Activated naive CD8-positive, alpha-beta T cell (primary cell): Measurements from ENCODE around the gene CHST6.
A peak's percentile ranks its signal among the peaks of the same experiment; 100 is the strongest.
"Not testable (repeated sequence)": the region's sequence is repeated elsewhere in the genome, so short reads cannot be mapped to it uniquely, and the experiment has no call there.

Experiments
- H3K27ac Mint-ChIP-seq: one replicate; pipeline ENCODE4 v1.8.0; 2021; ENCODE audit warnings: mixed read lengths
- H3K27me3 Mint-ChIP-seq: one replicate; pipeline ENCODE4 v1.8.0; 2021; ENCODE audit warnings: mixed read lengths
- H3K36me3 Mint-ChIP-seq: one replicate; pipeline ENCODE4 v1.8.0; 2021; ENCODE audit warnings: mixed read lengths
- H3K4me1 Mint-ChIP-seq: one replicate; pipeline ENCODE4 v1.8.0; 2021; ENCODE audit warnings: low read depth, mixed read lengths
- H3K4me3 Mint-ChIP-seq: one replicate; pipeline ENCODE4 v1.8.0; 2021; ENCODE audit warnings: mild to moderate bottlenecking, mixed read lengths
- H3K9me3 Mint-ChIP-seq: one replicate; pipeline ENCODE4 v1.8.0; 2021; ENCODE audit warnings: low read depth, mixed read lengths

The CHST6 gene

DNA sequence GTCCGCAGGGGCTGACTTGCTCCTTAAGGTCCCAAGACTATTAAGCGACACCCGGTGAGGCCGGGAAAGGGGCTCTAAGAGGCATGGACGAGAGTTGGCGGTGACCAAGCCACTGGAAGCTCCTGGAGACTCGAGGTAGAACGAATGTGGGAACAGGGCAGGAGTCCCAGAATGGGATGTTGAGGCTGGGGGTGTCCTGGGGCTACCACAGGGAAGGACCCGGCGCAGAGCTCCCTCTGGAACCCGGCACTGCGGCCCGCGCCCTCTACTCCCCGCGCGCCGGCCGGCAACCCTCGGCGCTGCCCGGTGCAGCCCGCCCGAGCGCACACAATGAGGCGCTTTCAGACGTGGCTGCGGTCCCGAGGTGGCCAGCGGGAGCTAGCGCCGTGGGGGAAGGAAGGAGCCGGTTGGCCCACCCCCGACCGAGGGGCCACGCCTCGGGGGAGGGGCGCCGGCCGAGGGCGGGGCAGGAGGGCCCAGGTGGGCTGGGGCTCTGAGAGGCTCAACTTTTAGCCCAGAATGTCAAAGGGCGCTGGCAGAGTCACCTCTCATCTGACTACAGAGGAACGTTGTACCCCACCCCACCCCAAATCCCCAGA lies at the start of gene CHST6:
Gene CHST6, minus strand, starts transcription at position 366 of the 599 bp plus-strand sequence. CDS start 15,613 bp downstream, outside the sequence.
- Mint-ChIP-seq H3K4me3 (peak within 1 kb of the TSS; percentile 76), H3K36me3 (no peaks in the 10 kb centered on the region), H3K27me3 (peaks cover 17% of the 10 kb centered on the region)

DNA sequence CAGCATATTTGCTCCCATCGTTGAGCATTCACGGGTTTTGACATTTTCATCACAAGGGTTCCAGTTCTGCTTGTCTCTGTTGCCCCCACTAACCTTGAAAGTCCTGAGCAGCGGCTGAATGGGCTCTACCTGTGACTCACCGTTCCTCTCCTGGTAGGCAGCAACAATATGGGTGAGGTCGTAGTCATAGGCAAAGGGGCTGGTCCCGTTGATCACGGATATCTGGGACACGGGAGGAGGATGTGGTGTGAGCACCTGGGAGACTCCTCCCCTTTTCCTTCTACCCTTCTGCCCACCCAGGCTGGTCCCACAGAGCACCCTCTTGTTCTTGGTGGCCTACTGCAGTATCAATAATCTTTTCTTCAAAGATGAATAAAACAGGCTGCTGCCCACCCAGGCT lies 47.2 kb upstream of the CHST6 start:
- H3K27me3 Mint-ChIP-seq, H3K9me3 Mint-ChIP-seq, H3K4me3 Mint-ChIP-seq, H3K27ac Mint-ChIP-seq, H3K36me3 Mint-ChIP-seq, H3K4me1 Mint-ChIP-seq: not testable (repeated sequence)

More for the DNA sequence above, at the start of gene CHST6:
- Mint-ChIP-seq H3K9me3 (no peaks in the 10 kb centered on the region), H3K4me1 (peaks cover 8% of the 10 kb centered on the region), H3K27ac (no peak within 1 kb of the TSS)

DNA sequence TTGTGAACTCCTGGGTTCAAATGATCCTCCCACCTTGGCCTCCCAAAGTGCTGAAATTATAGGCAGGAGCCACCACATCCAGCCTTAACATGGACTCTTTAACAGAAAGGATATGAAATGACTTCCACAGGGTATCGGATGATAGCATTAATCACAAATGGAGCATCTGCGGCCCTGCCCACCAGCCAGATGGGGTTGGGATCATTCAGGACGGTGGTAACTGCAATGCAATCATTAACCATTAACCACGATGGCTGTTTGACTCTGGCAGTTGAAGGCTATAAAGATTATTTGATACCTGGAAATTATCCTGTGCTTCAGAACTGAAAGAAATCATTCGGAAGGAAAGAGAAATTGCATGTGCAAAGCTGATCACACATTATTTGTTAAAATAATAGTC lies 46.0 kb upstream of the CHST6 start:
- no peaks in the 10 kb centered on the region for H3K9me3 Mint-ChIP-seq
- H3K4me1 Mint-ChIP-seq = no peaks in the 10 kb centered on the region
- H3K27ac Mint-ChIP-seq = no peak overlapping the region
- no peaks in the 10 kb centered on the region for H3K27me3 Mint-ChIP-seq
- H3K4me3 Mint-ChIP-seq = no peak overlapping the region
- H3K36me3 Mint-ChIP-seq = peaks cover 2% of the 10 kb centered on the region

DNA sequence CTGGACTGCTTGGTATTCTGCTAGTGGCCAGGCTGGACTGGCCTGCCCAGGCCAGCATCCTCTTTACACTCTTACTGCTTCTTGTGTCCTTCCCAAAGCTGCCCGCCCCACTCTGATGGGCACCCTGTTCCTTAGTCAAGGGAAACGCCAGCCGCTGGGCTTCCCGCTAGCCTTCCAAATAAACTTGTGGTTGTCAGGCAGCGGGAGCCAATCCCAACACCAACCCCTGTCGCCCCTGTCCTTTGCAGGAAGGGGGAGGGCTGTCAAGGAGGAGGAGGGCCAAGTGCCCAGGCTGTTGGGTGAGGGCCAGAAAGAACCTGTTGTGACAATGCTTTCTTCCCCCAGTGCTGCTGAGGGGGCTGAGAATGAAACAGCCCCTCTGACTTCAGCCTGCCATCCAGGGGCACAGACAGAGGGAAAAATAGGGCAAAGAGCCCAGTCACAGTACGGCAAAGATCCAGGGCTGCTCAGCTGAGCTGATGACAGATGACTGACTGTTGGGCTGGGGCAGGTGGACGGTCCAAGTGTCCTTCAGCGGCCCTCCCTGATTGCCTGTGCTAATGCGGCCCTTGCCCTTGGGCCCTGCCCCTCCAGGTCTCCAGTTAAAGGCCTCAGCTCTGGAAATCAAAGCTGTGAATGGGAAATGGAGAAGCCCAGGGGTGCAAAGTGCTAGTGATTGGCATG lies 43.8 kb upstream of the CHST6 start:
- H3K9me3 Mint-ChIP-seq, H3K36me3 Mint-ChIP-seq, H3K4me3 Mint-ChIP-seq, H3K4me1 Mint-ChIP-seq, H3K27ac Mint-ChIP-seq, H3K27me3 Mint-ChIP-seq: not testable (repeated sequence)

DNA sequence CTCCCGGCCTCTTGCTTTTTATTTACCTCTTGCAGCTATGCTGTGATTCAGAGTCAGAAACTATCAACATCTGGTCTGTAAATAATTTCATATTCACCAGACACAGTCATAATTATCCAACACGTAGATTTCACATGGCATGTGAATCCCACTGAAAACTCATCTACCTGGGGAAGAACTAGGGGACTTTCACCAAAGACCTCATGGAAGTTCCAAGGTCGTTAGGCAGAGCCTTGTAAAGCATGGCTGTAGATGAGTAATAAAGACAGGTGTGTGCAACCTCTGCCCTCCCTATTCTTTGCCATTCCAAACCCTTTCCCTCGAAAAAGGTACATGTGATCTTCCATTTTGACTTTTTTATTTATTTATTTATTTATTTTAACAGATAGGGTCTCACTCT lies 42.5 kb upstream of the CHST6 start:
- Mint-ChIP-seq H3K27ac (no peak overlapping the region), H3K4me3 (no peak overlapping the region), H3K4me1 (no peaks in the 10 kb centered on the region), H3K27me3 (no peaks in the 10 kb centered on the region), H3K36me3 (no peaks in the 10 kb centered on the region), H3K9me3 (no peaks in the 10 kb centered on the region)

DNA sequence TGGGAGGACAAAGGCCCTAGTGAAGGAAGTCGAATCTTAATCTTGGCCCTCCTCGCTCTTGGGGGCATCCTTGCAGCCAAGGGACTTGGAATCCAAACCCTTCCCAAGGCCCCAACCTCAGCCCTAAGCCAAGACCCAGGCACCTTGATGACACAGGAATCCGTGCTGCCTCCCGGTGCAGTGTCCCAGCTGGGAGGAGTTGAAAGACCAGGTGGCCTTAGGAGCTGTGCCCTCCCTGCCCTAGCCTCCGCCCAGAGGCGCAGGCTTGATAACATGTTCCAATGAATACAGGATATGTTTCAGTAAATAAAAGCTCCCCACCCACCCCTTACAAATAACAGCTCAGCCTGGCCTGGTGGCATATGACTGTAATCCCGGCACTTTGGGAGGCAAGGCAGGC lies 40.7 kb upstream of the CHST6 start, which contains the start of gene CHST5:
Gene CHST5, minus strand, starts transcription at position 208 of the 400 bp plus-strand sequence. CDS start 5,724 bp downstream, outside the sequence.
- Mint-ChIP-seq H3K36me3 (no peaks in the 10 kb centered on the region), H3K27ac (no peak within 1 kb of the TSS), H3K9me3 (no peaks in the 10 kb centered on the region), H3K4me3 (no peak within 1 kb of the TSS), H3K4me1 (no peaks in the 10 kb centered on the region), H3K27me3 (no peaks in the 10 kb centered on the region)

DNA sequence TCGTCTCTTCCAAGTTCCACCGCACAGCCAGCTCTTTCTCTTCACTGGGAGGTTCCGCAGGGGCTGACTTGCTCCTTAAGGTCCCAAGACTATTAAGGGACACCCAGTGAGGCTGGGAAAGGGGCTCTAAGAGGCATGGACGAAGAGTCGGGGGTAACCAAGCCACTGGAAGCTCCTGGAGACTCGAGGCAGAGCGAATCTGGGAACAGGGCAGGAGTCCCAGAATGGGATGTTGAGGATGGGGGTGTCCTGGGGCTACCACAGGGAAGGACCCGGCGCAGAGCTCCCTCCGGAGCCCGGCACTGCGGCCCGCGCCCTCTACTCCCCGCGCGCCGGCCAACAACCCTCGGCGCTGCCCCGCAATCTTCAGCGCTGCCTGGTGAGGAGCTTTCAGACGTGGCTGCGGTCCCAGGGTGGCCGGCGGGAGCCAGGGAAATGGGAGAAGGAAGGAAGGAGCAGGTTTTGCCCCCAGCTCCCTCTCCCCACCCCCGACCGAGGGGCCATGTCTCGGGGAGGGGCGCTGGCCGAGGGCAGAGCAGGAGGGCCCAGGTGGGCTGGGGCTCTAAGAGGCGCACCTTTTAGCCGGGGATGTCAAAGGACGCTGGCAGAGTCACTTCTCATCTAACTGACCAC lies 40.1 kb upstream of the CHST6 start:
- no peaks in the 10 kb centered on the region for H3K4me1 Mint-ChIP-seq
- H3K27ac Mint-ChIP-seq = no peak overlapping the region
- no peaks in the 10 kb centered on the region for H3K9me3 Mint-ChIP-seq
- no peaks in the 10 kb centered on the region for H3K36me3 Mint-ChIP-seq
- H3K4me3 Mint-ChIP-seq = no peak overlapping the region
- H3K27me3 Mint-ChIP-seq = no peaks in the 10 kb centered on the region

DNA sequence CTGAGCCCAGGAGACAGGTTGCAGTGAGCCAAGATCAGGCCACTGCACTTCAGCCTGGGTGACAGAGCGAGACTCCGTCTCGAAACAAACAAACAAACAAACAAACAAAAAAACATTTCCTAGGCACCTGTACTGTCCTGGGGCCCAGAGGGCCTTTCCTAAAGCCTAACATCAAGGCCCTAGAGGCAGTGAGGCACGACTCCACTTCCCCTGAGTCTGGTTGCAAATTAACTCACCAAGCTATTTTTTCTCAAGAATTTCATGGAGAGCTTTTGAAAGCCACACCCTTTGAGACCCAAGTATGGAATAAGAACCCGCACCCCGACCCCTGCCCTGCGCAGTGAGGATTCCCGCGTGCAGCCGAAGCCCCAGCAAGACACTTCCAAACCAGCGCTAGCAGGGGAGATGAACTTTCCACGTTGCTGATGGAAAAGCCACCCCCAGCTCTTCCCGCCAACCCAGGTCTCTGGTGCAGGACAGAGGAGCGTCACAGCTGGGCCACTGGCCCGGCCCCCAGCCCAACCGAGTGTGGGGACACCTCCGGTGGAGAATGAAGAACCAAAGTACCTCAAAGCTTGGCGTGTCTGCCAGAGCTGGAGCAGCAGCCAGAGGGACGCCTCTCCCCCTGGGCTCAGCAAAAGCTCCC lies 39.4 kb upstream of the CHST6 start:
- Mint-ChIP-seq H3K27me3 (no peaks in the 10 kb centered on the region), H3K9me3 (no peaks in the 10 kb centered on the region), H3K36me3 (no peaks in the 10 kb centered on the region), H3K27ac (no peak overlapping the region), H3K4me1 (no peaks in the 10 kb centered on the region), H3K4me3 (no peak overlapping the region)

DNA sequence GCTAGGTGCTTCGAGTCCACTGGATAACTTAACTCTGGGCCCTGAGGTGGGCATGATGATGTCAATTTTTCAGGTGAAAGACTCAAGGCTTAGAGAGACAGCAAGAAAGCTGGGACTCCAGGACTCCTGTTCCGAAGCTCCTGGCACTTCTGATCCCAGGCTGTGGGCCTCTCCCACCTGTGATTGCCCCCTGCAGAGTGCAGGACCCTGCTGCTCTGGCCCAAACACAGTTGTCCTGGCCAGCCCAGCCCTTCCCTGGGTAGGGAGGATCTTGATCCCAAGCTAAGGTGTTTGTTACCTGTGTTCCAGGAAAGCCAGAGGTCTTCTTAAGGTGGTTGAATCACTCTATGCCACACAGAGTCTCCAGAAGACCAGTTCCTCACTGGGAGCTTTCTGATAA lies 37.5 kb upstream of the CHST6 start:
- no peak overlapping the region for H3K4me3 Mint-ChIP-seq
- no peak overlapping the region for H3K27ac Mint-ChIP-seq
- no peaks in the 10 kb centered on the region for H3K36me3 Mint-ChIP-seq
- H3K9me3 Mint-ChIP-seq = no peaks in the 10 kb centered on the region
- H3K27me3 Mint-ChIP-seq = no peaks in the 10 kb centered on the region
- no peaks in the 10 kb centered on the region for H3K4me1 Mint-ChIP-seq

DNA sequence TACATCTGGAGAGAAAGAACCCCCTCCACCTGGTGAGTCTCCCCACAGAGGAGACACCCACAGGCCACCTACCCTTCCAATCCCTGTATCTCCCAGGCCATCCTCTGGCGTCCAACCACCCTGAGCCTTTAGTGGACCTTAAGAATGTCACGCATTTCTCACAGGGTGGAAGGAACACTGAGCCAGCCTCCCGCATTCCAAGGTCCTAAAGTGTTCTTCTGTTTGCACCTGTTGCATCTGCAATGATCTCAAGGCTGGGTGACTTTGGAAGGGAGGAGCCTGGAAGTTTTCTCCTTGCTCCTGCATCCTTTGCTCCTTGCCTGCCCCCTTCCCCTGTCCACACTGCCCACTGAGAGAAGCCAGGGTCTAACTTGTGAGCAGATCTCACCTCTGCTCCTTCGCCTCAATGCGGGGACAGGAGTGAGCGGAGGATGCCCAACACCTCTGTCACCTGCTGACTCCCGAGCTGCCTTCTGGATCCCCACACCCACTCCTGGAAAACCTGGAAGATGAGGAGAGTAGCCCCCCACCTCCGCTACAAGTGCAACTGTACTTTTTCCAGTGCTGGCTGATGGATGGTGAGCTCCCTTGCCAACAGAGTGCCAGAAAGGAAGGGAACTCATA lies 37.0 kb upstream of the CHST6 start:
- H3K27ac Mint-ChIP-seq = no peak overlapping the region
- H3K4me3 Mint-ChIP-seq = no peak overlapping the region
- no peaks in the 10 kb centered on the region for H3K4me1 Mint-ChIP-seq

DNA sequence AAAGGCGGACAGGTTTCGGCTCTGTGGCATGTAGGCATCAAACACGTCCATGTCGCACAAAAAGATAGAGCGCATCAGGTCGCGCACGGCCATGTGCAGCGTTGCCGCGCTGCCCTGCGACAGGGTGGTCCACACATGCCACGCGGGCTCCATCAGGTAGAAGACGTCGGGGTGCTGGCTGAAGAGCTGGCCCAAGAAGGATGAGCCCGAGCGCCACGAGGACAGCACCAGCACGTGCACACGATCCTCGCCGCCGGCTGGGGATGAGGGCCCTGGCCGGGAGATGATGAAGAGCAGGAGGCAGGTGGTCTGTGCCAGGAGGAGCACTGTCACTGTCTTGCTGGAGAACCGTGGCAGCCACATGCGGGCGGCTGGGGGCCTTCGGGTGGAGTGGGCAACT lies 34.7 kb upstream of the CHST6 start:
- no peaks in the 10 kb centered on the region for H3K4me1 Mint-ChIP-seq
- no peaks in the 10 kb centered on the region for H3K27me3 Mint-ChIP-seq
- no peaks in the 10 kb centered on the region for H3K36me3 Mint-ChIP-seq
- no peak overlapping the region for H3K4me3 Mint-ChIP-seq
- no peaks in the 10 kb centered on the region for H3K9me3 Mint-ChIP-seq
- no peak overlapping the region for H3K27ac Mint-ChIP-seq

More for the DNA sequence above, 37.0 kb upstream of the CHST6 start:
- H3K9me3 Mint-ChIP-seq = no peaks in the 10 kb centered on the region
- H3K36me3 Mint-ChIP-seq = no peaks in the 10 kb centered on the region
- no peaks in the 10 kb centered on the region for H3K27me3 Mint-ChIP-seq

DNA sequence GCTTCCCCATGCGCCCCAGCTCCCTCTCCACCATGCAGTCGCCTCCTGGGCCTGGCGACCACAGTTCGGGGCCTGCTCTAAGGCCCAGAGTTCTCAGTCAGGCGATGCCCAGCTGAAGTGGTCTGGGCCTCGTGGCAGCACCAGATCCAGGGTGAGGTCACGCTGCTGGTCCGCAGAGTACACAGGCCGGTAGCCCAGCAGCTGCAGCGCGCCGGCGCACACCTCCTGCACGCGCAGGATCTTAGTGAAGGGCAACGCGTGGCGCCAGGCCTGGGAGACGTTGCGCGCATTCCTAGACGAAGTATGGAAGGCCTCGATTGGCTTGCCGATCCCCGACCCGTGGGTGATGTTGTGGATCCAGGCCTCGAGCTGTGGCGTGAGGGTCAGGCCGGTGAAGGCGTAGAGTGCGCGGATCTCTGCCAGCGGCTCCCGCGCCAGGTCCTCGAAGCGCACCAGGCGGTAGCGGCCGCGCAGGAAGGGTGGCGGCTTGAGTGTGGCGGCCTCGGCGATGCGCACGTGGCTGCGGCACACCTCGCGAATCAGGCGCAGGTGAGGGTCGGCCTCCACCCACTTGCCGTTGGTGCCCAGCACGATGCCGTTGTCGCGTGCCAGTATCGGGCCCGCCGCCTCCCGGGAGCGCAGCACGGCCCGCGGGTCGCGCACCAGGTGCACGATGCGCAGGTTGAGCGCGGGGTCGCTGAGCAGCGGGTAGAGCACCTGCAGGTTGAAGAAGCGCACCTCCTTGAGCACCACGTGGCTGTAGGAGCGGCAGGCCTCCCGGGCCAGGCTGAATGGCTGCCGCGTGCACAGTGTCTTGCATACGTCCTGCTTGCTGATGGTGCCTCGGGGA lies 34.0 kb upstream of the CHST6 start:
- Mint-ChIP-seq H3K27me3 (no peaks in the 10 kb centered on the region), H3K4me1 (no peaks in the 10 kb centered on the region), H3K4me3 (no peak overlapping the region), H3K27ac (no peak overlapping the region), H3K9me3 (no peaks in the 10 kb centered on the region), H3K36me3 (no peaks in the 10 kb centered on the region)

DNA sequence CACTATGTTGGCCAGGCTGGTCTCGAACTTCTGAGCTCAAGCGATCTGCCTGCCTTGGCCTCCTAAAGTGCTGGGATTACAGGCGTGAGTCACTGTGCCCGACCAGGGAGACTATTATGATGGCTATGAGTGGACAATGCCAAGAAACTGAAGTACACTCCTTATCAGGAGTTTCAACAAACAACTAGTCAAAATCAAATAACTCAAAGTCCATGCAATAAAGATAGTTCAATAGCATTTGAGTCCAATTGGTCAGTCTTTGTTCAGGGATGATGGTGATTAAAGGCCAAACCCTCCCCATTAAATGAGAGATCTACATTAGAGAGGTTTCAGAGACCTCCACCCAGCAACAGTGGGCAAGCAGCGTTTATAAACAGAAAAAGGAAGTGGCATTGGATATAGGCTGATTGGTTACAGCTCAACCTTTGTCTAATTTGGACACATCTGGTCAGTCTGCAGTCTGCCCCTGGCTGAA lies 32.6 kb upstream of the CHST6 start:
- Mint-ChIP-seq H3K9me3 (no peaks in the 10 kb centered on the region), H3K4me3 (no peak overlapping the region), H3K27ac (no peak overlapping the region), H3K27me3 (no peaks in the 10 kb centered on the region), H3K36me3 (no peaks in the 10 kb centered on the region), H3K4me1 (no peaks in the 10 kb centered on the region)
